Peyer's patch (tissue), 4 donors: ENCODE results near the gene SETD6. TPM values are rescaled to one million over a fixed set of nuclear protein-coding genes. Genes with fewer than 3 reads are reported as not detected.

ENCODE experiments used
- small RNA-seq, 2 donors: library from RNA; depleted of rRNA; stranded (forward); fragments of <200 nt; gene quantifications; one replicate each; pipeline ENCODE3, GENCODE V24; 2016
- total RNA-seq, 4 donors: library from RNA; depleted of rRNA; stranded (reverse); fragments of >200 nt; gene quantifications; one replicate each; pipeline ENCODE4 v1.1.0, GENCODE V29; 2016

SETD6 gene
- total RNA-seq, 4 donors from 2014 or later = 27.3 to 60.5 (median 34.4) TPM

Small RNA genes within 50 kb of the gene (small RNA-seq; reads per million reads assigned to genes)
- gene RNU6-103P (0 reads per million in 2 donors), gene SNORA46 (97.3 to 132 reads per million in 2 donors), gene SNORA50A (0 reads per million in 2 donors)

Other genes starting within 250 kb of the SETD6 start
- not detected for gene PRSS54, start 220.5 kb upstream of the SETD6 start, total RNA-seq
- 1 to 10 TPM; 1.3 to 4.1 (median 1.9) TPM for gene GINS3, start 123.0 kb upstream of the SETD6 start, total RNA-seq
- 1 to 10 TPM in 3 of 4 donors, not detected in 1; 2.1 to 7.1 (median 4.9) TPM for gene NDRG4, start 15.4 kb upstream of the SETD6 start, total RNA-seq
- gene CNOT1, start 114.3 kb downstream of the SETD6 start, total RNA-seq = 100 to 1,000 TPM; 165 to 211 (median 190) TPM
- gene SLC38A7, start 169.3 kb downstream of the SETD6 start, total RNA-seq = 10 to 100 TPM; 12.8 to 35.5 (median 18.1) TPM
- 10 to 100 TPM; 57.0 to 72.7 (median 67.1) TPM for gene GOT2, start 218.8 kb downstream of the SETD6 start, total RNA-seq